Caco-2 (cell line): Measurements from ENCODE around the gene ANKRD13D. TPM values are rescaled to one million over a fixed set of nuclear protein-coding genes. Genes with fewer than 3 reads are reported as not detected.

Experiments used
- BruUV-seq: library from RNA; stranded (reverse); fragments of 400-500 nt; replicated peaks from 2 replicates; lab custom pipeline; 2021; lab: Mats Ljungman, UMichigan
- CTCF ChIA-PET: fragments of 300-600 bp; sonication (Branson Sonifier 250); formaldehyde crosslinking; loops from one replicate; lab custom pipeline; 2022; ENCODE audit warnings: antibody characterized with exemption; lab: Charles Lee
- POLR2A ChIA-PET: fragments of 300-600 bp; sonication (Branson Sonifier 250); formaldehyde crosslinking; loops from one replicate; lab custom pipeline; 2022; ENCODE audit warnings: antibody characterized with exemption; lab: Charles Lee
- DNase-seq, 2 experiments: peaks; one replicate each; pipeline versions ENCODE4 v3.0.0 to v3.0.0-alpha.2; 2020 to 2022
- H3K27me3 ChIP-seq: replicated peaks from 2 replicates; pipeline ENCODE4 v1.6.0; 2011; ENCODE audit warnings: low read length; ENCODE audit not compliant: control insufficient read depth, insufficient read depth
- H3K36me3 ChIP-seq: 2 replicates; pipeline ENCODE4 v1.5.1; 2011; ENCODE audit warnings: low read length; ENCODE audit not compliant: control insufficient read depth, insufficient read depth
- H3K4me1 ChIP-seq: fragments of 250-450 bp; sonication (Bioruptor Pico); 2 replicates; pipeline ENCODE4 v1.5.1; 2020; ENCODE audit warnings: mild to moderate bottlenecking
- H3K4me3 ChIP-seq: 2 replicates; pipeline ENCODE4 v1.5.1; 2011; ENCODE audit warnings: low read depth, mild to moderate bottlenecking, control low read depth, low read length
- H3K9me3 ChIP-seq: fragments of 250-450 bp; sonication (Bioruptor Pico); 2 replicates; pipeline ENCODE4 v1.5.1; 2020; ENCODE audit warnings: mild to moderate bottlenecking, moderate library complexity
- H3K27ac Mint-ChIP-seq: one replicate; pipeline ENCODE4 v1.8.0; 2022; ENCODE audit warnings: mixed read lengths; ENCODE audit not compliant: unreplicated experiment
- H3K27me3 Mint-ChIP-seq: one replicate; pipeline ENCODE4 v1.8.0; 2022; ENCODE audit warnings: mixed read lengths; ENCODE audit not compliant: insufficient read depth, unreplicated experiment
- H3K36me3 Mint-ChIP-seq: one replicate; pipeline ENCODE4 v1.8.0; 2022; ENCODE audit warnings: mild to moderate bottlenecking, mixed read lengths; ENCODE audit not compliant: insufficient read depth, unreplicated experiment
- H3K4me1 Mint-ChIP-seq: one replicate; pipeline ENCODE4 v1.8.0; 2022; ENCODE audit warnings: low read depth, mixed read lengths; ENCODE audit not compliant: unreplicated experiment
- H3K4me3 Mint-ChIP-seq: one replicate; pipeline ENCODE4 v1.8.0; 2022; ENCODE audit warnings: mild to moderate bottlenecking, moderate library complexity, mixed read lengths; ENCODE audit not compliant: unreplicated experiment
- H3K9me3 Mint-ChIP-seq: one replicate; pipeline ENCODE4 v1.8.0; 2022; ENCODE audit warnings: mixed read lengths; ENCODE audit not compliant: unreplicated experiment
- intact Hi-C: fragments of 100-400 bp; cut with micrococcal nuclease; formaldehyde crosslinking; loops from one replicate; pipeline ENCODE4 v1.10.0; 2022; ENCODE audit not compliant: unreplicated experiment
- total RNA-seq: library from RNA; stranded (reverse); gene quantifications from 2 replicates; pipeline ENCODE4 v1.2.3, GENCODE V29; 2022
- TF ChIP-seq, protein P1 (sequence below), 2 experiments: fragments of 200-600 bp in 1 of 2; IDR thresholded peaks; 1 replicate in 1 of 2; 2 replicates in 1 of 2; pipeline versions ENCODE4 v1.5.1 to v1.8.0; 2011 to 2022; ENCODE audit warnings: antibody characterized with exemption in 1 of 2, control low read depth in 1 of 2, inconsistent platforms in 1 of 2, low read depth in 1 of 2, low read length in 1 of 2, mild to moderate bottlenecking in 1 of 2, moderate library complexity in 1 of 2; ENCODE audit not compliant: insufficient read depth in 1 of 2, severe bottlenecking in 1 of 2, unreplicated experiment in 1 of 2

Gene ANKRD13D
- total RNA-seq, 1 experiment from 2014 or later, result 88.6 TPM

DNA sequence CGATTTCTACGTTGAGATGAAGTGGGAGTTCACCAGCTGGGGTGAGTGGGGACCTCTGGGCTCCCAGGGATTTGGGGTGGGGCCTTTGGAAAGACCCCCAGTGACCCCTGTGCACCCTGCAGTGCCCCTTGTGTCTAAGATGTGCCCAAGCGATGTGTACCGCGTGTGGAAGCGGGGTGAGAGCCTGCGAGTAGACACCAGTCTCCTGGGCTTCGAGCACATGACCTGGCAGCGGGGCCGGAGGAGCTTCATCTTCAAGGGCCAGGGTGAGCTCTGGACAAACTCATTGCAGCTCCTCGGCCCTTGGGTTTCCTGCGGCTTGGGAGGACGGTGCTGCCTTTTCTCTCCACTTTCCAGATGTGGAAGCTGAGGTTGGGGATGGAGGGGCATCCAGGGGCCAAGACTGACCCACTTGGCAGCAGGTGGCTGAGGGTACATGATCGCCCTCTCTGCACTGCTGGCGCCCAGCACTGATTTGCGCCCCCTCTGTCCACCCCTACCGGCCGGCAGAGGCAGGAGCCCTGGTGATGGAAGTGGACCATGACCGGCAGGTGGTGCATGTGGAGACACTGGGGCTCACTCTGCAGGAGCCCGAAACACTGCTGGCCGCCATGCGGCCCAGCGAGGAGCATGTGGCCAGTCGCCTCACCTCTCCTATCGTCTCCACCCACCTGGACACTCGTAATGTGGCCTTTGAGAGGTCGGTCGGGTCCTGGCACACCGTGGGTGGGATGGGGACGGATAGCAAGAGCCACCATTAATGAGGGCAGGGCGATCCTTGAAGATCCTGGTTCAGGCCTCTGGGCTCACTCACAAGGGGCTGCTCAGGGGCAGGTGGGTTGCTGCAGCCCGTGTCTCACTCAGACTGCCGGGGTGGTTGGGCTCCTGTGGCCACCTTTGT lies 2.6 kb downstream of the ANKRD13D start:
- TF ChIP-seq, protein P1, sequence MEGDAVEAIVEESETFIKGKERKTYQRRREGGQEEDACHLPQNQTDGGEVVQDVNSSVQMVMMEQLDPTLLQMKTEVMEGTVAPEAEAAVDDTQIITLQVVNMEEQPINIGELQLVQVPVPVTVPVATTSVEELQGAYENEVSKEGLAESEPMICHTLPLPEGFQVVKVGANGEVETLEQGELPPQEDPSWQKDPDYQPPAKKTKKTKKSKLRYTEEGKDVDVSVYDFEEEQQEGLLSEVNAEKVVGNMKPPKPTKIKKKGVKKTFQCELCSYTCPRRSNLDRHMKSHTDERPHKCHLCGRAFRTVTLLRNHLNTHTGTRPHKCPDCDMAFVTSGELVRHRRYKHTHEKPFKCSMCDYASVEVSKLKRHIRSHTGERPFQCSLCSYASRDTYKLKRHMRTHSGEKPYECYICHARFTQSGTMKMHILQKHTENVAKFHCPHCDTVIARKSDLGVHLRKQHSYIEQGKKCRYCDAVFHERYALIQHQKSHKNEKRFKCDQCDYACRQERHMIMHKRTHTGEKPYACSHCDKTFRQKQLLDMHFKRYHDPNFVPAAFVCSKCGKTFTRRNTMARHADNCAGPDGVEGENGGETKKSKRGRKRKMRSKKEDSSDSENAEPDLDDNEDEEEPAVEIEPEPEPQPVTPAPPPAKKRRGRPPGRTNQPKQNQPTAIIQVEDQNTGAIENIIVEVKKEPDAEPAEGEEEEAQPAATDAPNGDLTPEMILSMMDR (IDR thresholded peaks at IDR 0.05; ENCODE audit: insufficient read depth in 1 of 2, low read depth in 1 of 2, low read length in 1 of 2, severe bottlenecking in 1 of 2, unreplicated experiment in 1 of 2), result no peak
- no TSS peak for BruUV-seq
- H3K36me3 Mint-ChIP-seq, result peaks cover 78% of the 10 kb centered on the region
- Histone ChIP-seq H3K36me3 (peaks cover 9% of the 10 kb centered on the region), H3K4me1 (peaks cover 20% of the 10 kb centered on the region), H3K9me3 (peaks cover 15% of the 10 kb centered on the region), H3K27me3 (no peaks in the 10 kb centered on the region), H3K4me3 (no peak overlapping the region)
- peaks cover 12% of the 10 kb centered on the region for H3K9me3 Mint-ChIP-seq
- peaks cover 29% of the 10 kb centered on the region for H3K4me1 Mint-ChIP-seq
- H3K27me3 Mint-ChIP-seq, result no peaks in the 10 kb centered on the region
- POLR2A ChIA-PET, result no interaction called here
- CTCF ChIA-PET, result interaction anchor here (0.6 to 0.8 kb wide), 2 partner anchors 25 to 52 kb away, joined by 3 read pairs; no protein-coding TSS in a partner anchor
- intact Hi-C loops, result no loop called here
- DNase-seq, result no peak
- no peak overlapping the region for H3K27ac Mint-ChIP-seq
- no peak overlapping the region for H3K4me3 Mint-ChIP-seq

DNA sequence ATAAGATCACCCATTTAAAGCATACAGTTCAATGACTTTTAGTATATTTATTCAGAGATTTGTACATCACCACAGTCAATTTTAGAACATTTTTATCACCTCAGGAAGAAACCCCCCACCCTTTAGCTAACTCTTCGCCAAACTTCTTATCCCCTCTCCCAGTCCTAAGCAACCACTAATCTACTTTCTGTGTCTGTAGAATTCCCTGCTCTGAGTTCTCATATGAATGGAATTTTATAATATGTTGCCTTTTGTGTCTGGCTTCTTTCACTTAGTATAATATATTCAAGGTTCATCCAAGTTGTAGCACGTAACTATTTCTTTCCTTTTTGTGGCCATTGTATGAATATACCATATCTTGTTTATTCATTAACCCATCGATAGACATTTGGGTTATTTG lies 3.6 kb downstream of the ANKRD13D start:
- ChIA-PET POLR2A (no interaction called here), CTCF (no interaction called here)
- intact Hi-C loops, result no loop called here
- Mint-ChIP-seq H3K36me3 (peaks cover 79% of the 10 kb centered on the region), H3K27ac (no peak overlapping the region), H3K4me3 (no peak overlapping the region), H3K27me3 (no peaks in the 10 kb centered on the region), H3K9me3 (peaks cover 18% of the 10 kb centered on the region), H3K4me1 (peaks cover 20% of the 10 kb centered on the region)
- Histone ChIP-seq H3K27me3 (no peaks in the 10 kb centered on the region), H3K36me3 (peaks cover 9% of the 10 kb centered on the region), H3K4me3 (no peak overlapping the region), H3K9me3 (peaks cover 17% of the 10 kb centered on the region), H3K4me1 (peaks cover 13% of the 10 kb centered on the region)
- DNase-seq, result no peak
- no TSS peak for BruUV-seq
- TF ChIP-seq, protein P1 (IDR thresholded peaks at IDR 0.05; ENCODE audit: insufficient read depth in 1 of 2, low read depth in 1 of 2, low read length in 1 of 2, severe bottlenecking in 1 of 2, unreplicated experiment in 1 of 2), result no peak

DNA sequence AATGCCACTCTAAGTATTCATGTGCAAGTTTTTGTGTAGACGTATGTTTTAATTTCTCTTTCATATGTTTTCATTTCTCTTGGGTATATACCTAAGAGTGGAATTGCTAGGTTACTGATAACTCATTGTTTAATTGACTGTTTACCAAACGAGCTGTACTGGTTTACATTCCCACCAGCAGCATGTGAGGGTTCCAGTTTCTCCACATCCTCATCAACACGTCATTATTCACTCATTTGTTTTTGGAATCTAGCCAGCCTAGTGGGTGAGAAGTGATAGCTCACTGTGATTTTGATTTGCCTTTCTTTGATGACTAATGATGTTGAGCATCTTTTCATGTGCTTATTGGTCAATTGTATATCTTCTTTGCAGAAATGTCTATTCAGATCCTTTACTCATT lies 4.0 kb downstream of the ANKRD13D start:
- TF ChIP-seq, protein P1 (IDR thresholded peaks at IDR 0.05; ENCODE audit: insufficient read depth in 1 of 2, low read depth in 1 of 2, low read length in 1 of 2, severe bottlenecking in 1 of 2, unreplicated experiment in 1 of 2), result no peak
- peaks cover 16% of the 10 kb centered on the region for H3K4me1 Mint-ChIP-seq
- Histone ChIP-seq H3K36me3 (peaks cover 9% of the 10 kb centered on the region), H3K9me3 (peaks cover 17% of the 10 kb centered on the region), H3K4me1 (peaks cover 9% of the 10 kb centered on the region), H3K4me3 (no peak overlapping the region), H3K27me3 (no peaks in the 10 kb centered on the region)
- ChIA-PET CTCF (no interaction called here), POLR2A (interaction anchor here (1.2 kb wide), 1 partner anchor 10 kb away, joined by 4 read pairs; the partner anchor contains the start of gene SSH3)
- H3K36me3 Mint-ChIP-seq, result peaks cover 79% of the 10 kb centered on the region
- peaks cover 18% of the 10 kb centered on the region for H3K9me3 Mint-ChIP-seq
- no peak overlapping the region for H3K4me3 Mint-ChIP-seq
- H3K27ac Mint-ChIP-seq, result no peak overlapping the region
- DNase-seq, result no peak
- intact Hi-C loops, result no loop called here
- no peaks in the 10 kb centered on the region for H3K27me3 Mint-ChIP-seq
- no TSS peak for BruUV-seq
